CD4-positive, alpha-beta T cell (primary cell): ENCODE data around the gene OVCA2. TPM values are rescaled to one million over a fixed set of nuclear protein-coding genes. Genes with fewer than 3 reads are reported as not detected.
A peak's percentile ranks its signal among the peaks of the same experiment; 100 is the strongest.

Experiments
- ATAC-seq: fragments of 200-7000 bp; cut with Tn5 transposase; one replicate; pipeline ENCODE4 v1.10.0; 2022; ENCODE audit warnings: mild to moderate bottlenecking; ENCODE audit not compliant: poor library complexity
- CTCF ChIA-PET: fragments of 350-600 bp; sonication (Branson Sonifier 250); formaldehyde crosslinking; loops from one replicate; lab custom pipeline; 2021; ENCODE audit warnings: antibody characterized with exemption, inconsistent platforms; lab: Charles Lee
- POLR2A ChIA-PET: fragments of 350-600 bp; sonication (Branson Sonifier 250); formaldehyde crosslinking; loops from one replicate; lab custom pipeline; 2021; ENCODE audit warnings: antibody characterized with exemption, inconsistent platforms; lab: Charles Lee
- DNase-seq, 14 experiments: peaks; one replicate each; pipeline ENCODE4 v3.0.0-alpha.2; 2013 to 2020; ENCODE audit warnings: mixed read lengths in 2 of 14
- H3K27ac ChIP-seq, 2 donors: one replicate each; pipeline versions ENCODE4 v1.5.1 to v1.7.0; 2013; ENCODE audit warnings: low read length in 2 of 2, low read depth in 1 of 2, mild to moderate bottlenecking in 1 of 2
- H3K27me3 ChIP-seq, 2 experiments: 1 replicate in 1 of 2; 2 replicates in 1 of 2; pipeline versions ENCODE4 v1.6.1 to v1.7.0; 2013; ENCODE audit warnings: low read length in 2 of 2, control low read depth in 1 of 2, mild to moderate bottlenecking in 1 of 2, moderate library complexity in 1 of 2; ENCODE audit not compliant: insufficient read depth in 2 of 2, control insufficient read depth in 1 of 2
- H3K36me3 ChIP-seq: one replicate; pipeline ENCODE4 v1.6.1; 2013; ENCODE audit warnings: low read length, control low read depth; ENCODE audit not compliant: insufficient read depth
- H3K4me1 ChIP-seq: one replicate; pipeline ENCODE4 v1.6.1; 2013; ENCODE audit warnings: low read length, control low read depth; ENCODE audit not compliant: insufficient read depth
- H3K4me3 ChIP-seq: one replicate; pipeline ENCODE4 v1.5.1; 2013; ENCODE audit warnings: mild to moderate bottlenecking, low read length, moderate library complexity
- H3K9me3 ChIP-seq, 2 experiments: 1 replicate in 1 of 2; 2 replicates in 1 of 2; pipeline versions ENCODE4 v1.6.1 to v1.7.0; 2013; ENCODE audit warnings: low read length in 2 of 2, mild to moderate bottlenecking in 2 of 2, control low read depth in 1 of 2, moderate library complexity in 1 of 2; ENCODE audit not compliant: control insufficient read depth in 1 of 2, insufficient read depth in 1 of 2
- H3K27ac Mint-ChIP-seq: one replicate; pipeline ENCODE4 v1.8.0; 2020; ENCODE audit warnings: mixed read lengths
- H3K27me3 Mint-ChIP-seq: one replicate; pipeline ENCODE4 v1.8.0; 2021; ENCODE audit warnings: mixed read lengths
- H3K36me3 Mint-ChIP-seq: one replicate; pipeline ENCODE4 v1.8.0; 2021; ENCODE audit warnings: low read depth, mixed read lengths
- H3K4me1 Mint-ChIP-seq: one replicate; pipeline ENCODE4 v1.8.0; 2021; ENCODE audit warnings: low read depth, mixed read lengths
- H3K4me3 Mint-ChIP-seq: one replicate; pipeline ENCODE4 v1.8.0; 2020; ENCODE audit warnings: mild to moderate bottlenecking, mixed read lengths
- H3K9me3 Mint-ChIP-seq: one replicate; pipeline ENCODE4 v1.8.0; 2020; ENCODE audit warnings: mixed read lengths
- CTCF ChIP-seq: fragments of 200-600 bp; IDR thresholded peaks from one replicate; pipeline ENCODE4 v1.8.0; 2022; ENCODE audit warnings: antibody characterized with exemption, mild to moderate bottlenecking
- intact Hi-C, 2 experiments: fragments of 100-400 bp; cut with DNase I in 1 of 2; cut with micrococcal nuclease in 1 of 2; formaldehyde crosslinking; loops; one replicate each; pipeline versions ENCODE4 v1.15.1 to v1.9.0; 2023 to 2025; cut with DNase I, micrococcal nuclease
- total RNA-seq, 174 experiments: library from RNA in 2 of 174; stranded (reverse) in 2 of 174; gene quantifications; one replicate each; pipeline ENCODE4 v1.2.3 and lab custom pipeline; 2021 to 2026

The OVCA2 gene
- total RNA-seq, 2 experiments from 2014 or later = 34.4 to 35.1 TPM

- H3K36me3 Mint-ChIP-seq = peaks cover 65% of the 10 kb centered on the region
- H3K9me3 Mint-ChIP-seq = no peaks in the 10 kb centered on the region
- ChIA-PET CTCF (no interaction called here), POLR2A (no interaction called here)
- peaks cover 51% of the 10 kb centered on the region for H3K36me3 ChIP-seq
- H3K4me3 ChIP-seq = no peak overlapping the region
- no peak overlapping the region for H3K27ac ChIP-seq
- peaks cover 17% of the 10 kb centered on the region for H3K4me1 Mint-ChIP-seq
- peaks cover 43% of the 10 kb centered on the region for H3K4me1 ChIP-seq
- TF ChIP-seq CTCF = no peak
- ATAC-seq (no peak), DNase-seq (peak in 1 of 14 experiments; percentile 26)
- intact Hi-C loops = no loop called here
- H3K9me3 ChIP-seq = peaks cover 0 to 6% of the 10 kb centered on the region in 2 experiments
- peaks cover 43% of the 10 kb centered on the region for H3K27me3 Mint-ChIP-seq
- H3K27me3 ChIP-seq = peaks cover 4 to 6% of the 10 kb centered on the region in 2 experiments
- H3K27ac Mint-ChIP-seq = no peak overlapping the region
- no peak overlapping the region for H3K4me3 Mint-ChIP-seq
Measured at GRCh38 chr17:2061441-2061958, 19.7 kb downstream of the OVCA2 start.

GRCh38 chr17:2062571-2063183 is 20.9 kb downstream of the OVCA2 start:
- peaks cover 14% of the 10 kb centered on the region for H3K4me1 Mint-ChIP-seq
- intact Hi-C loops = no loop called here
- H3K27ac Mint-ChIP-seq = no peak overlapping the region
- H3K36me3 Mint-ChIP-seq = peaks cover 76% of the 10 kb centered on the region
- Histone ChIP-seq H3K9me3 (peaks cover 0 to 6% of the 10 kb centered on the region in 2 experiments), H3K4me3 (no peak overlapping the region), H3K27ac (no peak overlapping the region), H3K36me3 (peaks cover 63% of the 10 kb centered on the region), H3K27me3 (peaks cover 4 to 6% of the 10 kb centered on the region in 2 experiments), H3K4me1 (peaks cover 44% of the 10 kb centered on the region)
- no peak overlapping the region for H3K4me3 Mint-ChIP-seq
- DNase-seq (no peak), ATAC-seq (no peak)
- peaks cover 43% of the 10 kb centered on the region for H3K27me3 Mint-ChIP-seq
- ChIA-PET CTCF (interaction anchor here (1.3 to 1.5 kb wide), 2 partner anchors 8 to 182 kb away, joined by 3 read pairs; partner anchors contain the start of gene HIC1), POLR2A (no interaction called here)
- TF ChIP-seq CTCF = no peak
- no peaks in the 10 kb centered on the region for H3K9me3 Mint-ChIP-seq

GRCh38 chr17:2063261-2064146 is 21.7 kb downstream of the OVCA2 start:
- Histone ChIP-seq H3K36me3 (peaks cover 71% of the 10 kb centered on the region), H3K27me3 (peaks cover 0 to 2% of the 10 kb centered on the region in 2 experiments), H3K4me3 (no peak overlapping the region), H3K4me1 (peaks cover 44% of the 10 kb centered on the region), H3K9me3 (no peaks in the 10 kb centered on the region), H3K27ac (no peak overlapping the region)
- Mint-ChIP-seq H3K4me1 (peaks cover 14% of the 10 kb centered on the region), H3K27ac (no peak overlapping the region), H3K9me3 (no peaks in the 10 kb centered on the region), H3K4me3 (no peak overlapping the region), H3K36me3 (peaks cover 84% of the 10 kb centered on the region), H3K27me3 (peaks cover 43% of the 10 kb centered on the region)
- POLR2A ChIA-PET = no interaction called here
- intact Hi-C loops = no loop called here
- DNase-seq (no peak), ATAC-seq (no peak)
- CTCF ChIA-PET = interaction anchor here (1.3 to 1.5 kb wide), 3 partner anchors 9 to 181 kb away, joined by 3 to 4 read pairs (median 3); partner anchors contain the start of gene HIC1
- no peak for TF ChIP-seq CTCF
